Peyer's patch (tissue), 4 donors: ENCODE measurements around the gene EXOC4.

Source experiments
- POLR2A ChIP-seq, 2 donors: fragments of 450-650 bp; IDR thresholded peaks; one replicate each; pipeline ENCODE4 v1.5.1; 2017; ENCODE audit warnings: antibody characterized with exemption in 2 of 2, mild to moderate bottlenecking in 2 of 2, moderate library complexity in 2 of 2
- TF ChIP-seq, protein P1 (sequence below), 6 experiments: fragments of 450-650 bp in 4 of 6; fragments of 200-600 bp in 2 of 6; sonication (generic) in 1 of 6; IDR thresholded peaks; one replicate each; pipeline ENCODE4 v1.5.1; 2017 to 2019; ENCODE audit warnings: antibody characterized with exemption in 6 of 6, mild to moderate bottlenecking in 3 of 6, moderate library complexity in 1 of 6

DNA sequence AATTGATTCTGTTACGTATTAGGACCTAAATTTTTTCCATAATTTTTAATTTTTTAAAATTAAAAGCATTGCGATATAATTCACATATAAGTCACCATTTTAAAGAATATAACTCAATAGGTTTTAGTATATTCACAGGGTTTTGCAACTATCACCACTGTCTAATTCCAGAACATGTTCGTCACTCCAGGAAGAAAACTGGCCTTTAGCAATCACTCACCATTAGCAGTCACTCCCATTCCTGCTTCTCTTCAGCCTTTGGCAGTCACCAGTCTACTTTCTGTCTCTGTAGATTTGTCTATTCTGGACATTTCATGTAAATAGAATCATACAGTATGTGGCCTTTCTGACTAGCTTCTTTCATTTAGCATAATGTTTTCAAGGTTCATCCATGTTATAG is 176.5 kb downstream of the EXOC4 start:
- TF ChIP-seq, protein P1, sequence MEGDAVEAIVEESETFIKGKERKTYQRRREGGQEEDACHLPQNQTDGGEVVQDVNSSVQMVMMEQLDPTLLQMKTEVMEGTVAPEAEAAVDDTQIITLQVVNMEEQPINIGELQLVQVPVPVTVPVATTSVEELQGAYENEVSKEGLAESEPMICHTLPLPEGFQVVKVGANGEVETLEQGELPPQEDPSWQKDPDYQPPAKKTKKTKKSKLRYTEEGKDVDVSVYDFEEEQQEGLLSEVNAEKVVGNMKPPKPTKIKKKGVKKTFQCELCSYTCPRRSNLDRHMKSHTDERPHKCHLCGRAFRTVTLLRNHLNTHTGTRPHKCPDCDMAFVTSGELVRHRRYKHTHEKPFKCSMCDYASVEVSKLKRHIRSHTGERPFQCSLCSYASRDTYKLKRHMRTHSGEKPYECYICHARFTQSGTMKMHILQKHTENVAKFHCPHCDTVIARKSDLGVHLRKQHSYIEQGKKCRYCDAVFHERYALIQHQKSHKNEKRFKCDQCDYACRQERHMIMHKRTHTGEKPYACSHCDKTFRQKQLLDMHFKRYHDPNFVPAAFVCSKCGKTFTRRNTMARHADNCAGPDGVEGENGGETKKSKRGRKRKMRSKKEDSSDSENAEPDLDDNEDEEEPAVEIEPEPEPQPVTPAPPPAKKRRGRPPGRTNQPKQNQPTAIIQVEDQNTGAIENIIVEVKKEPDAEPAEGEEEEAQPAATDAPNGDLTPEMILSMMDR (IDR thresholded peaks at IDR 0.05), result no peak
- no peak for TF ChIP-seq POLR2A (IDR thresholded peaks at IDR 0.05)
